ENCODE data around the gene ASTN1. TPM values are rescaled to one million over a fixed set of nuclear protein-coding genes. Genes with fewer than 3 reads are reported as not detected.

Gene ASTN1
- total RNA-seq, 6 experiments from 2014 or later: not detected

GRCh38 chr1:176919386-176920378 is 244.8 kb downstream of the ASTN1 start:
- no peak for TF ChIP-seq CTCF (IDR thresholded peaks at IDR 0.05)
- Mint-ChIP-seq H3K36me3 (ENCODE audit: low read depth) (no peaks in the 10 kb centered on the region), H3K9me3 (peaks cover 8% of the 10 kb centered on the region), H3K4me1 (ENCODE audit: low read depth) (no peaks in the 10 kb centered on the region), H3K4me3 (no peak overlapping the region), H3K27me3 (ENCODE audit: insufficient read depth) (no peaks in the 10 kb centered on the region), H3K27ac (no peak overlapping the region)
- DNase-seq: no peak

GRCh38 chr1:176905648-176906047 is 258.9 kb downstream of the ASTN1 start:
- no peaks in the 10 kb centered on the region for H3K9me3 Mint-ChIP-seq

DNA sequence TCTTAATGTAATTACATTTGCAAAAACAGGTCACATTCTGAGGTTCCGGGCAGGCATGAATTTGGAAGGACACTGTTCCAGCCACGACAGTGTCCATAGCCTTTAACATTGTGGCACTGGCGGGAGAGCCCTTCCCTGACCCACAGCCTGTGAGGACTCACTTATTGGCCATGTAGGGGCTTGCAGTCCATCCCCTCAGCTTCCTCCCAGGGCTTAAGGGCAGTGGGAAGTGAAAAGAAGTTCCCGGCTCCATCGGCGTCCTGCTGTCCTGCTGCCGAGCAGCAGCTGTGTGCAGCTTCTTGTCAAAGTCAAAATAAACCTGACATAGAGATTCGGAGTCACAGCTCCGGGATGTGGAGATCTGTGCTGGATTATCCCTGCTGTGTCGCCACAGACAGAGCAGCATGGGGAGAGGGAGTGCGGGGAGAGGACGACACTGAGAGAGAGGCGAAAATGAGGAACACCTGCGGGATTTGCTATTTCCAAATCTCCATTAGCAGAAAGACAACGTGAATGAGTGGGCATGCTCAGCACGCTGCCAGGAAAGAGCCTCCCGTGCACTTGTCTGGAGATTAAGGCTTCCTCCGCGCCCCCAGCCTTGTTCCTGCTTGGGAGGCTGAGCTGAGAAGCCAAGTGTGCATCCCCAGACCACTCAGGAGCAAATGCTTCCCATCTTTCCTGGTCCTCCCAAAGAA is 260.3 kb downstream of the ASTN1 start:
- DNase-seq: no peak
- Mint-ChIP-seq H3K36me3 (ENCODE audit: low read depth) (no peaks in the 10 kb centered on the region), H3K27me3 (ENCODE audit: insufficient read depth) (peaks cover 11% of the 10 kb centered on the region), H3K4me3 (no peak overlapping the region), H3K9me3 (no peaks in the 10 kb centered on the region), H3K27ac (no peak overlapping the region), H3K4me1 (ENCODE audit: low read depth) (peaks cover 7% of the 10 kb centered on the region; the same call in 1 of the 2 replicates)
- TF ChIP-seq CTCF (IDR thresholded peaks at IDR 0.05): no peak

More at GRCh38 chr1:176905648-176906047, 258.9 kb downstream of the ASTN1 start:
- Mint-ChIP-seq H3K36me3 (ENCODE audit: low read depth) (no peaks in the 10 kb centered on the region), H3K27ac (no peak overlapping the region), H3K4me3 (no peak overlapping the region), H3K27me3 (ENCODE audit: insufficient read depth) (peaks cover 8% of the 10 kb centered on the region), H3K4me1 (ENCODE audit: low read depth) (peaks cover 7% of the 10 kb centered on the region; the same call in 1 of the 2 replicates)
- no peak for TF ChIP-seq CTCF (IDR thresholded peaks at IDR 0.05)
- DNase-seq: no peak

GRCh38 chr1:176903474-176903873 is 261.0 kb downstream of the ASTN1 start:
- Mint-ChIP-seq H3K4me1 (ENCODE audit: low read depth) (peaks cover 7% of the 10 kb centered on the region; the same call in 1 of the 2 replicates), H3K27ac (no peak overlapping the region), H3K36me3 (ENCODE audit: low read depth) (no peaks in the 10 kb centered on the region), H3K27me3 (ENCODE audit: insufficient read depth) (peaks cover 11% of the 10 kb centered on the region), H3K9me3 (no peaks in the 10 kb centered on the region), H3K4me3 (no peak overlapping the region)
- no peak for DNase-seq
- no peak for TF ChIP-seq CTCF (IDR thresholded peaks at IDR 0.05)

GRCh38 chr1:176899321-176899720 is 265.2 kb downstream of the ASTN1 start:
- Mint-ChIP-seq H3K27me3 (ENCODE audit: insufficient read depth) (peaks cover 6% of the 10 kb centered on the region), H3K4me3 (no peak overlapping the region), H3K4me1 (ENCODE audit: low read depth) (peaks cover 17% of the 10 kb centered on the region), H3K27ac (no peak overlapping the region), H3K9me3 (no peaks in the 10 kb centered on the region), H3K36me3 (ENCODE audit: low read depth) (no peaks in the 10 kb centered on the region)
- TF ChIP-seq CTCF (IDR thresholded peaks at IDR 0.05): no peak
- no peak for DNase-seq

Measured in HFFc6 (cell line).